Measurements from ENCODE around the gene AKAP12. TPM values are rescaled to one million over a fixed set of nuclear protein-coding genes. Genes with fewer than 3 reads are reported as not detected.

Gene AKAP12
- total RNA-seq, 1 experiment from 2014 or later, result 90.0 TPM

Other genes starting within 250 kb of the AKAP12 start
- 14.0 to 14.3 TPM (median 14.3 TPM) in 3 replicates for gene ZBTB2, start 151.6 kb downstream of the AKAP12 start, total RNA-seq (2021)
- gene RMND1, start 212.2 kb downstream of the AKAP12 start, total RNA-seq (2021), result 18.3 to 23.3 TPM (median 21.0 TPM) in 3 replicates

Measured in WTC11 (cell line).